ENCODE measurements around the gene PDE6B.
A peak's percentile ranks its signal among the peaks of the same experiment; 100 is the strongest.

PDE6B gene

GRCh38 chr4:673349-674091 lies 48.1 kb downstream of the PDE6B start:
- peak overlapping the region; percentile 97 for H3K27ac ChIP-seq
- TF ChIP-seq CTCF (conservative IDR thresholded peaks at IDR 0.05) (no peak), ZFX (IDR thresholded peaks at IDR 0.05) (peak; percentile 45; the same call in 1 of the 2 replicates)

GRCh38 chr4:674172-675035 lies 49.0 kb downstream of the PDE6B start, which contains the start of the genes ATP5ME and MYL5:
Gene ATP5ME (minus strand): TSS chr4:674276. CDS start chr4:674247, 29 bp downstream.
Gene MYL5 (plus strand): TSS chr4:674542. CDS start chr4:678027, 3,485 bp downstream.
- peak; percentile 93 for TF ChIP-seq CTCF (conservative IDR thresholded peaks at IDR 0.05)
- peak; percentile 85 for TF ChIP-seq ZFX (IDR thresholded peaks at IDR 0.05)
- H3K27ac ChIP-seq: peak within 1 kb of the TSS; percentile 97

GRCh38 chr4:675036-675882 lies 49.9 kb downstream of the PDE6B start:
- TF ChIP-seq CTCF (conservative IDR thresholded peaks at IDR 0.05): no peak
- TF ChIP-seq ZFX (IDR thresholded peaks at IDR 0.05): no peak; the same call in 1 of the 2 replicates
- peak overlapping the region; percentile 97 for H3K27ac ChIP-seq

- no peak overlapping the region; the same call in 1 of the 2 replicates for H3K27ac ChIP-seq
- TF ChIP-seq ZFX (IDR thresholded peaks at IDR 0.05) (no peak), CTCF (conservative IDR thresholded peaks at IDR 0.05) (no peak)
These were observed 50.9 kb downstream of the PDE6B start for GRCh38 chr4:675980-676870.

- no peak overlapping the region for H3K27ac ChIP-seq
- no peak for TF ChIP-seq CTCF (conservative IDR thresholded peaks at IDR 0.05)
- TF ChIP-seq ZFX (IDR thresholded peaks at IDR 0.05): no peak
These were observed 51.5 kb downstream of the PDE6B start for GRCh38 chr4:676871-677235.

Measured in C4-2B (cell line).